Hippocampal formation (tissue), 2 donors: Measurements from ENCODE around the gene MRPS34.

ENCODE experiments used
- DNase-seq, 2 donors: peaks; one replicate each; lab custom pipeline; 2025; lab: John Stamatoyannopoulos, UW

The MRPS34 gene

GRCh38 chr16:1727651-1728624 lies 45.0 kb downstream of the MRPS34 start:
- no peak for DNase-seq

DNA sequence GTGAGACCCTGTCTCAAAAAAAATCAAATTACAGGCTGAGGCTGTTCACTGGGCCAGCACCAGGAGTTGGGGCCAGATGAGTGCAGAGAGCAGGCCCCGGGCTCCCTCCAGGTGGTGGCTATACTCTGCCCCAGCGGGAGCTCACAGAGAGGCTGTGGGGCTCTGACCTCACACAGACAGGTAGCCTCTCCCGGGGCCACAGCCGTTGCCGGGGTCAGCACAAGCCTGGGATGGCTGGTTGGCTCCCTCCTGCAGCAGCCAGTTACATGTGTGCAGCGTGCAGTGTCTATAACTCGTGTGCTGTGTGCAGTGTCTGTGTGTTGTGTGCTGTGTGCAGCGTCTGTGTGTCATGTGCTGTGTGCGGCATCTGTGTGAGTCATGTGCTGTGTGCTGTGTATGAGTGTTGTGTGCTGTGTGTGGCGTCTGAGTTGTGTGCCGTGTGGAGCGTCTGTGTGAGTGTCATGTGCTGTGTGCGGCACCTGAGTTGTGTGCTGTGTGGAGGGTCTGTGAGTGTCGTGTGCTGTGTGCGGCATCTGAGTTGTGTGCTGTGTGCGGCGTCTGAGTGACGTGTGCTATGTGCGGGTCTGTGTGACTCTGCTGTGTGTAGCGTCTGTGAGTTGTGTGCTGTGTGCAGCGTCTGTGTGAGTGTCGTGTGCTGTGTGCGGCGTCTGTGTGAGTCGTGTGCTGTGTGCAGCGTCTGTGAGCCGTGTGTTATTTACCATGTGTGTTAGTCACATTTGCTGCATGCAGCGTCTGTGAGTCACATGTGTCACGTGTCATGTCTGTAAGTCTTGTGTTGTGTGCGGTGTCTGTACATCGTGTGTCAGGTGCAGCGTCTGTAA lies 46.1 kb downstream of the MRPS34 start:
- DNase-seq = no peak

- DNase-seq = no peak
Observed at GRCh38 chr16:1724491-1724890, 48.4 kb downstream of the MRPS34 start.

GRCh38 chr16:1723450-1724147 lies 49.3 kb downstream of the MRPS34 start:
- peak; percentile 28 to 36 for DNase-seq
